Measurements from ENCODE around the gene MGST2. TPM values are rescaled to one million over a fixed set of nuclear protein-coding genes. Genes with fewer than 3 reads are reported as not detected.

MGST2 gene
- total RNA-seq, 1 experiment from 2014 or later = 81.8 TPM

DNA sequence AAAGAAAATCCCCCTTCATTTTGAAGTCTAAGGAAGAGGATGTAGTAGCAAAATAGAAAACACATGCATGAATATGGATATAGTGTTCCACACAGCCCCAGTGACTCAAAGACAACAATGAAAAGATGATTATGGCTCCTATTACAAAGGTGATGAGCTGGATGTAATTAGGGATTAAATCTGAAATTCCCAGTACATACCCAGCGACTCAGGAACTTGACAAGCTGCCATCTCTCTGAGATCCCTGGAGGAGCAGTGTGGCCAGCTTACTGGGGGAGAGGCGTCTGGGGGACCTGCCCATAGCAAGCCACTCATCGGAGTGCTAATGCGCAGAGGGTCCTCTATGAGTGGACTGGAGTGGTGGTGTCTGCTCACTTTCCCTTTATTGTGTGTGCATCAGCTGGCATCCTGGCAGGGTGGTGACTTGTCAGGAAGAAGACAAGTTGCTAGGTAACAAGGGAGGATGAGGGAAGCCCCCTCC is 42.7 kb upstream of the MGST2 start:
- no peak overlapping the region for H2AFZ ChIP-seq
- no TSS peak for BruUV-seq (replicated peaks)
- H3K4me3 ChIP-seq = no peak overlapping the region
- no peak overlapping the region for H3K4me2 ChIP-seq
- intact Hi-C loops (cut with micrococcal nuclease; ENCODE audit: unreplicated experiment) = no loop called here
- H3F3A ChIP-seq (ENCODE audit: insufficient read depth, low read depth) = no peaks in the 10 kb centered on the region
- no peaks in the 10 kb centered on the region for H3K27me3 ChIP-seq (ENCODE audit: insufficient read depth, low read depth)
- no peaks in the 10 kb centered on the region for H3K9me3 ChIP-seq (ENCODE audit: insufficient read depth, low read depth)
- no peaks in the 10 kb centered on the region for H3K4me1 ChIP-seq (replicated peaks; ENCODE audit: insufficient read depth)
- H4K20me1 ChIP-seq (ENCODE audit: insufficient read depth) = no peaks in the 10 kb centered on the region
- POLR2A ChIA-PET (ENCODE audit: unreplicated experiment) = no interaction called here
- H3K9me2 ChIP-seq (ENCODE audit: insufficient read depth) = no peaks in the 10 kb centered on the region
- CTCF ChIA-PET = interaction anchor here (0.6 kb wide), 1 partner anchor 102 kb away, joined by 3 read pairs; no protein-coding TSS in a partner anchor
- H3K27ac ChIP-seq = no peak overlapping the region
- no peak for DNase-seq
- TF ChIP-seq, protein P1, sequence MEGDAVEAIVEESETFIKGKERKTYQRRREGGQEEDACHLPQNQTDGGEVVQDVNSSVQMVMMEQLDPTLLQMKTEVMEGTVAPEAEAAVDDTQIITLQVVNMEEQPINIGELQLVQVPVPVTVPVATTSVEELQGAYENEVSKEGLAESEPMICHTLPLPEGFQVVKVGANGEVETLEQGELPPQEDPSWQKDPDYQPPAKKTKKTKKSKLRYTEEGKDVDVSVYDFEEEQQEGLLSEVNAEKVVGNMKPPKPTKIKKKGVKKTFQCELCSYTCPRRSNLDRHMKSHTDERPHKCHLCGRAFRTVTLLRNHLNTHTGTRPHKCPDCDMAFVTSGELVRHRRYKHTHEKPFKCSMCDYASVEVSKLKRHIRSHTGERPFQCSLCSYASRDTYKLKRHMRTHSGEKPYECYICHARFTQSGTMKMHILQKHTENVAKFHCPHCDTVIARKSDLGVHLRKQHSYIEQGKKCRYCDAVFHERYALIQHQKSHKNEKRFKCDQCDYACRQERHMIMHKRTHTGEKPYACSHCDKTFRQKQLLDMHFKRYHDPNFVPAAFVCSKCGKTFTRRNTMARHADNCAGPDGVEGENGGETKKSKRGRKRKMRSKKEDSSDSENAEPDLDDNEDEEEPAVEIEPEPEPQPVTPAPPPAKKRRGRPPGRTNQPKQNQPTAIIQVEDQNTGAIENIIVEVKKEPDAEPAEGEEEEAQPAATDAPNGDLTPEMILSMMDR (conservative IDR thresholded peaks at IDR 0.05) = no peak
- TF ChIP-seq EZH2 (IDR thresholded peaks at IDR 0.05; ENCODE audit: low read depth) = no peak
- H3K36me3 ChIP-seq (ENCODE audit: low read depth) = no peaks in the 10 kb centered on the region
- H3K79me2 ChIP-seq (ENCODE audit: low read depth) = no peaks in the 10 kb centered on the region

GRCh38 chr4:139624441-139625092 is 41.1 kb upstream of the MGST2 start:
- intact Hi-C loops (cut with micrococcal nuclease; ENCODE audit: unreplicated experiment) = no loop called here
- H3K4me1 ChIP-seq (replicated peaks; ENCODE audit: insufficient read depth) = no peaks in the 10 kb centered on the region
- H3K4me2 ChIP-seq = no peak overlapping the region
- no peak for DNase-seq
- no peaks in the 10 kb centered on the region for H3K9me3 ChIP-seq (ENCODE audit: insufficient read depth, low read depth)
- POLR2A ChIA-PET (ENCODE audit: unreplicated experiment) = interaction anchor here (0.7 kb wide), 1 partner anchor 530 kb away, joined by 3 read pairs; no protein-coding TSS in a partner anchor
- no peaks in the 10 kb centered on the region for H3K36me3 ChIP-seq (ENCODE audit: low read depth)
- H3K9me2 ChIP-seq (ENCODE audit: insufficient read depth) = no peaks in the 10 kb centered on the region; the same call in 1 of the 2 replicates
- CTCF ChIA-PET = no interaction called here
- no peaks in the 10 kb centered on the region for H4K20me1 ChIP-seq (ENCODE audit: insufficient read depth)
- TF ChIP-seq EZH2 (IDR thresholded peaks at IDR 0.05; ENCODE audit: low read depth) = no peak
- TF ChIP-seq, protein P1 (conservative IDR thresholded peaks at IDR 0.05) = no peak
- no peak overlapping the region for H2AFZ ChIP-seq
- no peaks in the 10 kb centered on the region for H3K27me3 ChIP-seq (ENCODE audit: insufficient read depth, low read depth)
- no TSS peak for BruUV-seq (replicated peaks)
- no peak overlapping the region for H3K27ac ChIP-seq
- H3K4me3 ChIP-seq = no peak overlapping the region
- H3K79me2 ChIP-seq (ENCODE audit: low read depth) = no peaks in the 10 kb centered on the region
- H3F3A ChIP-seq (ENCODE audit: insufficient read depth, low read depth) = no peaks in the 10 kb centered on the region

DNA sequence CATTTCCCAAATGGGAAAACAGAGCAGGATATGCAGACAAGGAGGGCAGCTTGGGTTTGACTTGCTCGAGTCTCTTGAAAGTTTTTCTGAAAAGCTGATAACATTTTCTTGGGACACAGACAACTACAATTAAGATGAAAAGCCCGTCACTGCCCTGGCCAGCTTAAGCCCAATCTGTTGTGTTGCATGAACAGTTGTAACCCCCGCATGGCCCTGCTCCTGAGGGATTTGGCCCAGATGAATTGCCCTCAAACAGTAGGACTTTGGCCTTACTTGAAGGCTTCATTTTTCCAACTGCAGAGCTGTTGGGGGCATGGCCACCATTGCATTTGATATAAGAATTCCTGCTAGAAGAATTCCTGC is 40.5 kb upstream of the MGST2 start:
- Histone ChIP-seq H3K9me2 (ENCODE audit: insufficient read depth) (no peaks in the 10 kb centered on the region; the same call in 1 of the 2 replicates), H4K20me1 (ENCODE audit: insufficient read depth) (no peaks in the 10 kb centered on the region), H3K4me1 (replicated peaks; ENCODE audit: insufficient read depth) (no peaks in the 10 kb centered on the region), H3K79me2 (ENCODE audit: low read depth) (no peaks in the 10 kb centered on the region), H3F3A (ENCODE audit: insufficient read depth, low read depth) (no peaks in the 10 kb centered on the region), H3K27me3 (ENCODE audit: insufficient read depth, low read depth) (no peaks in the 10 kb centered on the region), H3K4me2 (no peak overlapping the region), H3K36me3 (ENCODE audit: low read depth) (no peaks in the 10 kb centered on the region), H3K4me3 (no peak overlapping the region), H2AFZ (no peak overlapping the region), H3K9me3 (ENCODE audit: insufficient read depth, low read depth) (no peaks in the 10 kb centered on the region), H3K27ac (no peak overlapping the region)
- BruUV-seq (replicated peaks) = no TSS peak
- ChIA-PET CTCF (no interaction called here), POLR2A (ENCODE audit: unreplicated experiment) (interaction anchor here (0.6 to 0.7 kb wide), 2 partner anchors 530 to 591 kb away, joined by 3 to 26 read pairs; no protein-coding TSS in a partner anchor)
- TF ChIP-seq, protein P1 (conservative IDR thresholded peaks at IDR 0.05) = no peak
- no peak for TF ChIP-seq EZH2 (IDR thresholded peaks at IDR 0.05; ENCODE audit: low read depth)
- no peak for DNase-seq
- intact Hi-C loops (cut with micrococcal nuclease; ENCODE audit: unreplicated experiment) = no loop called here
